Left ventricle myocardium inferior (tissue), 1 donor: ENCODE results near the gene FZD2. TPM values are rescaled to one million over a fixed set of nuclear protein-coding genes. Genes with fewer than 3 reads are reported as not detected.

Source experiments
- DNase-seq: peaks from one replicate; pipeline ENCODE4 v3.0.0-alpha.2; 2020
- H3K27ac ChIP-seq: fragments of 200-600 bp; replicated peaks from 2 replicates; pipeline ENCODE4 v1.8.0; 2021
- H3K27me3 ChIP-seq: fragments of 200-600 bp; 2 replicates; pipeline ENCODE4 v1.8.0; 2021; ENCODE audit warnings: low read depth
- H3K36me3 ChIP-seq: fragments of 200-600 bp; 2 replicates; pipeline ENCODE4 v1.8.0; 2021
- H3K4me1 ChIP-seq: fragments of 200-600 bp; 2 replicates; pipeline ENCODE4 v1.8.0; 2021
- H3K4me3 ChIP-seq: fragments of 200-600 bp; 2 replicates; pipeline ENCODE4 v1.8.0; 2021; ENCODE audit warnings: mild to moderate bottlenecking, moderate library complexity
- H3K9me3 ChIP-seq: fragments of 200-600 bp; replicated peaks from 2 replicates; pipeline ENCODE4 v1.8.0; 2021
- CTCF ChIP-seq: fragments of 200-600 bp; IDR thresholded peaks from 2 replicates; pipeline ENCODE4 v1.8.0; 2021; ENCODE audit warnings: antibody characterized with exemption, mild to moderate bottlenecking, borderline replicate concordance
- intact Hi-C: fragments of 100-400 bp; cut with micrococcal nuclease; formaldehyde crosslinking; loops from one replicate; pipeline ENCODE4 v1.11.0; 2022
- total RNA-seq: library from RNA; stranded (reverse); fragmentation: NEBNext Ultra II Directional; extraction: Animal tissue kit (Norgen Biotek cat#: 25700); gene quantifications from one replicate; pipeline ENCODE4 v1.2.1, GENCODE V29; 2021
- donor health status: DM: no; HTN: yes; CAD: no; lungs with severe emphysema.

FZD2 gene
- total RNA-seq, 1 donor from 2014 or later: 4.0 TPM

- H3K4me3 ChIP-seq: no peak overlapping the region
- DNase-seq: no peak
- H3K27ac ChIP-seq: no peak overlapping the region
- H3K4me1 ChIP-seq: no peaks in the 10 kb centered on the region
- no peaks in the 10 kb centered on the region for H3K36me3 ChIP-seq
- H3K9me3 ChIP-seq: no peaks in the 10 kb centered on the region
- peaks cover 21% of the 10 kb centered on the region for H3K27me3 ChIP-seq
- TF ChIP-seq CTCF: no peak
- intact Hi-C loops: no loop called here
Observed at GRCh38 chr17:44607836-44608690, 50.8 kb downstream of the FZD2 start.

GRCh38 chr17:44608727-44609435, 51.6 kb downstream of the FZD2 start:
- no peak for TF ChIP-seq CTCF
- Histone ChIP-seq H3K27ac (no peak overlapping the region), H3K4me1 (no peaks in the 10 kb centered on the region), H3K9me3 (no peaks in the 10 kb centered on the region), H3K36me3 (no peaks in the 10 kb centered on the region), H3K27me3 (peaks cover 29% of the 10 kb centered on the region), H3K4me3 (no peak overlapping the region)
- DNase-seq: no peak
- intact Hi-C loops: no loop called here

- H3K36me3 ChIP-seq: no peaks in the 10 kb centered on the region
- no peak for DNase-seq
- intact Hi-C loops: no loop called here
- H3K27ac ChIP-seq: no peak overlapping the region
- H3K9me3 ChIP-seq: no peaks in the 10 kb centered on the region
- TF ChIP-seq CTCF: no peak
- peaks cover 39% of the 10 kb centered on the region for H3K27me3 ChIP-seq
- H3K4me3 ChIP-seq: no peak overlapping the region
- no peaks in the 10 kb centered on the region for H3K4me1 ChIP-seq
Observed at GRCh38 chr17:44610331-44610730, 53.0 kb downstream of the FZD2 start.

Other genes with a start within 250 kb of the FZD2 start
- 0.41 TPM for gene RUNDC3A, start 248.9 kb upstream of the FZD2 start, total RNA-seq
- gene SLC25A39, start 232.7 kb upstream of the FZD2 start, total RNA-seq: 46.7 TPM
- 160 TPM for gene GRN, start 212.2 kb upstream of the FZD2 start, total RNA-seq
- 0.55 TPM for gene FAM171A2, start 193.6 kb upstream of the FZD2 start, total RNA-seq
- gene ITGA2B, start 167.8 kb upstream of the FZD2 start, total RNA-seq: 0.91 TPM
- gene GPATCH8, start 54.1 kb upstream of the FZD2 start, total RNA-seq: 16.6 TPM
- gene MEIOC, start 99.0 kb downstream of the FZD2 start, total RNA-seq: not detected
- gene CCDC43, start 132.3 kb downstream of the FZD2 start, total RNA-seq: 28.8 TPM
- 5.7 TPM for gene DBF4B, start 151.2 kb downstream of the FZD2 start, total RNA-seq
- 7.3 TPM for gene ADAM11, start 201.5 kb downstream of the FZD2 start, total RNA-seq